Keratinocyte (primary cell): Measurements from ENCODE around the gene KIAA1217. TPM values are rescaled to one million over a fixed set of nuclear protein-coding genes. Genes with fewer than 3 reads are reported as not detected.

Experiments
- DNase-seq: peaks from one replicate; pipeline ENCODE4 v3.0.0-alpha.2; 2011; ENCODE audit warnings: low read depth, missing footprints, low spot score
- FAIRE-seq: peaks from 2 replicates; lab custom pipeline; 2011; peaks lifted over from hg19 to GRCh38; lab: Jason Lieb, UNC
- H2AFZ ChIP-seq: 2 replicates; pipeline ENCODE4 v1.6.0; 2012; ENCODE audit warnings: low read length, control low read depth, inconsistent platforms; ENCODE audit not compliant: control insufficient read depth
- H3K27ac ChIP-seq: 2 replicates; pipeline ENCODE4 v1.5.1; 2011; ENCODE audit warnings: low read length; ENCODE audit not compliant: control insufficient read depth, insufficient read depth
- H3K27me3 ChIP-seq: 3 replicates; pipeline ENCODE4 v1.6.0; 2011; ENCODE audit warnings: low read length; ENCODE audit not compliant: control insufficient read depth, insufficient read depth; ENCODE audit errors: extremely low read depth
- H3K36me3 ChIP-seq, 2 experiments: 2 replicates in 1 of 2; 3 replicates in 1 of 2; pipeline ENCODE4 v1.5.1; 2011; ENCODE audit warnings: low read length in 2 of 2, mild to moderate bottlenecking in 1 of 2; ENCODE audit not compliant: control insufficient read depth in 2 of 2, insufficient read depth in 2 of 2; ENCODE audit errors: extremely low read depth in 1 of 2
- H3K4me1 ChIP-seq: 3 replicates; pipeline ENCODE4 v1.5.1; 2011; ENCODE audit warnings: low read length; ENCODE audit not compliant: control insufficient read depth, insufficient read depth; ENCODE audit errors: extremely low read depth
- H3K4me2 ChIP-seq: 3 replicates; pipeline ENCODE4 v1.6.0; 2011; ENCODE audit warnings: low read depth, low read length; ENCODE audit not compliant: control insufficient read depth, insufficient read depth; ENCODE audit errors: extremely low read depth
- H3K4me3 ChIP-seq, 3 experiments: fragments of 200-600 bp in 1 of 3; sonication (generic) in 1 of 3; 2 replicates in 2 of 3; 3 replicates in 1 of 3; pipeline ENCODE4 v1.5.1; 2011 to 2016; ENCODE audit warnings: low read length in 3 of 3, mild to moderate bottlenecking in 3 of 3, control low read depth in 2 of 3, inconsistent platforms in 1 of 3, low read depth in 1 of 3, mixed read lengths in 1 of 3, mixed run types in 1 of 3, moderate library complexity in 1 of 3; ENCODE audit not compliant: control insufficient read depth in 2 of 3, insufficient read depth in 2 of 3; ENCODE audit errors: extremely low read depth in 1 of 3
- H3K79me2 ChIP-seq: 2 replicates; pipeline ENCODE4 v1.6.0; 2012; ENCODE audit warnings: low read length; ENCODE audit not compliant: control insufficient read depth, insufficient read depth
- H3K9ac ChIP-seq: 3 replicates; pipeline ENCODE4 v1.6.0; 2011; ENCODE audit warnings: low read length; ENCODE audit not compliant: control insufficient read depth, insufficient read depth; ENCODE audit errors: extremely low read depth
- H3K9me1 ChIP-seq: 3 replicates; pipeline ENCODE4 v1.6.0; 2011; ENCODE audit warnings: low read length; ENCODE audit not compliant: control insufficient read depth, insufficient read depth; ENCODE audit errors: extremely low read depth
- H3K9me3 ChIP-seq: 2 replicates; pipeline ENCODE4 v1.5.1; 2012; ENCODE audit warnings: low read depth, low read length; ENCODE audit not compliant: control insufficient read depth
- H4K20me1 ChIP-seq: 3 replicates; pipeline ENCODE4 v1.6.0; 2011; ENCODE audit warnings: low read length; ENCODE audit not compliant: control insufficient read depth, insufficient read depth; ENCODE audit errors: extremely low read depth
- EZH2 ChIP-seq: IDR thresholded peaks from one replicate; pipeline ENCODE4 v1.6.1; 2012; ENCODE audit warnings: inconsistent platforms, mild to moderate bottlenecking, low read length, moderate library complexity
- dilution Hi-C: fragments of 300-500 bp; cut with MboI; formaldehyde crosslinking; loops from one replicate; pipeline ENCODE4 v1.7.0; 2020; ENCODE audit warnings: low sequenced_read_pairs; ENCODE audit not compliant: extremely low pct_ligation_motif_present
- polyA plus RNA-seq, 5 experiments: library from polyadenylated mRNA; depleted of rRNA in 3 of 5; stranded (reverse) in 3 of 5; stranded (forward) in 1 of 5; unstranded in 1 of 5; fragments of >200 nt; gene quantifications; 1 replicate in 1 of 5; 2 replicates in 3 of 5; 3 replicates in 1 of 5; pipeline versions ENCODE4 v1.2.1 to v1.2.3, GENCODE V29; 2011 to 2012; ENCODE audit warnings: missing spikeins in 2 of 5, low read depth in 1 of 5, low replicate concordance in 1 of 5
- TF ChIP-seq, protein P1 (sequence below), 3 experiments: IDR thresholded peaks in 1 of 3; conservative IDR thresholded peaks in 1 of 3; optimal IDR thresholded peaks in 1 of 3; 2 replicates in 2 of 3; 3 replicates in 1 of 3; pipeline versions ENCODE3 to v1.5.1; 2011; ENCODE audit warnings: low read length in 3 of 3, mild to moderate bottlenecking in 3 of 3, moderate library complexity in 2 of 3, control low read depth in 1 of 3, inconsistent platforms in 1 of 3; ENCODE audit not compliant: insufficient read depth in 2 of 3; ENCODE audit errors: extremely low read depth in 1 of 3

The KIAA1217 gene
- polyA plus RNA-seq, 1 donor (not counting 4 experiments of a cell fraction or from before 2014, with no cell fraction given): 10.4 TPM

GRCh38 chr10:24550680-24551079, 341.7 kb downstream of the KIAA1217 start:
- FAIRE-seq (no peak), DNase-seq (no peak)
- H3K27me3 ChIP-seq: no peaks in the 10 kb centered on the region
- no peaks in the 10 kb centered on the region for H3K9me3 ChIP-seq
- H2AFZ ChIP-seq: no peak overlapping the region
- H3K36me3 ChIP-seq: peaks cover 2 to 5% of the 10 kb centered on the region in 2 experiments
- H3K9me1 ChIP-seq: no peaks in the 10 kb centered on the region
- no peaks in the 10 kb centered on the region for H4K20me1 ChIP-seq
- no peak overlapping the region for H3K4me2 ChIP-seq
- TF ChIP-seq EZH2: no peak
- TF ChIP-seq, protein P1, sequence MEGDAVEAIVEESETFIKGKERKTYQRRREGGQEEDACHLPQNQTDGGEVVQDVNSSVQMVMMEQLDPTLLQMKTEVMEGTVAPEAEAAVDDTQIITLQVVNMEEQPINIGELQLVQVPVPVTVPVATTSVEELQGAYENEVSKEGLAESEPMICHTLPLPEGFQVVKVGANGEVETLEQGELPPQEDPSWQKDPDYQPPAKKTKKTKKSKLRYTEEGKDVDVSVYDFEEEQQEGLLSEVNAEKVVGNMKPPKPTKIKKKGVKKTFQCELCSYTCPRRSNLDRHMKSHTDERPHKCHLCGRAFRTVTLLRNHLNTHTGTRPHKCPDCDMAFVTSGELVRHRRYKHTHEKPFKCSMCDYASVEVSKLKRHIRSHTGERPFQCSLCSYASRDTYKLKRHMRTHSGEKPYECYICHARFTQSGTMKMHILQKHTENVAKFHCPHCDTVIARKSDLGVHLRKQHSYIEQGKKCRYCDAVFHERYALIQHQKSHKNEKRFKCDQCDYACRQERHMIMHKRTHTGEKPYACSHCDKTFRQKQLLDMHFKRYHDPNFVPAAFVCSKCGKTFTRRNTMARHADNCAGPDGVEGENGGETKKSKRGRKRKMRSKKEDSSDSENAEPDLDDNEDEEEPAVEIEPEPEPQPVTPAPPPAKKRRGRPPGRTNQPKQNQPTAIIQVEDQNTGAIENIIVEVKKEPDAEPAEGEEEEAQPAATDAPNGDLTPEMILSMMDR (optimal IDR thresholded peaks at IDR 0.05 in 1 of 3, IDR thresholded peaks at IDR 0.05 in 1 of 3, conservative IDR thresholded peaks at IDR 0.05 in 1 of 3; ENCODE audit: extremely low read depth in 1 of 3, insufficient read depth in 2 of 3, low read length in 3 of 3): no peak
- peaks cover 21% of the 10 kb centered on the region for H3K4me1 ChIP-seq
- H3K9ac ChIP-seq: no peak overlapping the region
- dilution Hi-C loops: no loop called here
- H3K4me3 ChIP-seq: no peak overlapping the region
- H3K79me2 ChIP-seq: no peaks in the 10 kb centered on the region
- no peak overlapping the region for H3K27ac ChIP-seq

- dilution Hi-C loops: no loop called here
- TF ChIP-seq EZH2: no peak
- TF ChIP-seq, protein P1 (optimal IDR thresholded peaks at IDR 0.05 in 1 of 3, IDR thresholded peaks at IDR 0.05 in 1 of 3, conservative IDR thresholded peaks at IDR 0.05 in 1 of 3; ENCODE audit: extremely low read depth in 1 of 3, insufficient read depth in 2 of 3, low read length in 3 of 3): no peak
- no peak overlapping the region for H3K4me2 ChIP-seq
- no peaks in the 10 kb centered on the region for H3K9me3 ChIP-seq
- H3K27me3 ChIP-seq: no peaks in the 10 kb centered on the region
- H3K4me3 ChIP-seq: no peak overlapping the region
- no peak overlapping the region for H2AFZ ChIP-seq
- no peak overlapping the region for H3K9ac ChIP-seq
- FAIRE-seq (no peak), DNase-seq (no peak)
- no peak overlapping the region for H3K27ac ChIP-seq
- no peaks in the 10 kb centered on the region for H4K20me1 ChIP-seq
- peaks cover 21% of the 10 kb centered on the region for H3K4me1 ChIP-seq
- H3K9me1 ChIP-seq: no peaks in the 10 kb centered on the region
- H3K36me3 ChIP-seq: peaks cover 0 to under 1% of the 10 kb centered on the region in 2 experiments
- no peaks in the 10 kb centered on the region for H3K79me2 ChIP-seq
Observed at GRCh38 chr10:24551161-24551560, 342.2 kb downstream of the KIAA1217 start.
